Measurements from ENCODE around the gene PCYT2.
"Not testable (repeated sequence)": the region's sequence is repeated elsewhere in the genome, so short reads cannot be mapped to it uniquely, and the experiment has no call there.

Gene PCYT2

GRCh38 chr17:81927152-81927652, 16.0 kb upstream of the PCYT2 start:
- no peak for DNase-seq

GRCh38 chr17:81926451-81927151, 15.4 kb upstream of the PCYT2 start:
- DNase-seq: peak; percentile 77

- no peak for DNase-seq
These were observed 14.8 kb upstream of the PCYT2 start for GRCh38 chr17:81925860-81926450.

GRCh38 chr17:81924557-81925532, 13.6 kb upstream of the PCYT2 start:
- DNase-seq: no peak

GRCh38 chr17:81923302-81924260, 12.4 kb upstream of the PCYT2 start:
- DNase-seq: peak; percentile 68

- no peak for DNase-seq
These were observed 11.5 kb upstream of the PCYT2 start for GRCh38 chr17:81922566-81923301.

GRCh38 chr17:81921996-81922565, 10.9 kb upstream of the PCYT2 start:
- DNase-seq: no peak

GRCh38 chr17:81921537-81921862, 10.3 kb upstream of the PCYT2 start:
- DNase-seq: no peak

- DNase-seq: no peak
These were observed 9.7 kb upstream of the PCYT2 start for GRCh38 chr17:81920612-81921536.

GRCh38 chr17:81918832-81919545, 7.8 kb upstream of the PCYT2 start:
- no peak for DNase-seq

GRCh38 chr17:81918333-81918669, 7.1 kb upstream of the PCYT2 start:
- DNase-seq: not testable (repeated sequence)

GRCh38 chr17:81917565-81918332, 6.5 kb upstream of the PCYT2 start, which contains the start of gene SIRT7:
Gene SIRT7 (minus strand): TSS chr17:81918176. CDS start chr17:81918131, 45 bp downstream.
- peak; percentile 89 for DNase-seq

- DNase-seq: no peak
These were observed 5.2 kb upstream of the PCYT2 start for GRCh38 chr17:81916234-81917001.

GRCh38 chr17:81915331-81915730, 4.1 kb upstream of the PCYT2 start:
- DNase-seq: no peak

- DNase-seq: no peak
These were observed 3.1 kb upstream of the PCYT2 start for GRCh38 chr17:81914103-81914850.

GRCh38 chr17:81913394-81914102, 2.3 kb upstream of the PCYT2 start:
- DNase-seq: no peak
